HG02981 (cell line): Measurements from ENCODE around the gene ZGPAT.

Experiments
- ATAC-seq: cut with Tn5 transposase; IDR thresholded peaks from one replicate; pipeline ENCODE4 v1.9.1; 2021; ENCODE audit warnings: mild to moderate bottlenecking, moderate library complexity; ENCODE audit not compliant: unreplicated experiment

ZGPAT gene

DNA sequence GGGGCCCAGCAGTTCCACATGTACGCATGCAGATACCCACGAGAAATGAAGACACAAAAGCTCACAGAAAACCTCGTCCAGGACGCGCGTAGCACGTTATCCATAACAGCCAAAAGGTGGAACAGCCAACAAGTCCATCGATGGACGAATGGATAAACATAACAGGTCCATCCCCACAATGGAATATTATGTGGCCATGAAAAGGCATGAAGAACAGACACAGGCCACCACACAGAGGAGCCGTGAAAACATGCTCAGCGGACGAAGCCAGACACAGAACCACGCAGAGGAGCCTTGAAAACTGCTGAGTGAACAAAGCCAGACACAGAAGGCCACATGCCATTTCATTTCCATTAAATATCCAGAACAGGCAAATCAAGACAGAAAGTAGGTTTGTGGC is 69.8 kb downstream of the ZGPAT start:
- ATAC-seq = no peak

DNA sequence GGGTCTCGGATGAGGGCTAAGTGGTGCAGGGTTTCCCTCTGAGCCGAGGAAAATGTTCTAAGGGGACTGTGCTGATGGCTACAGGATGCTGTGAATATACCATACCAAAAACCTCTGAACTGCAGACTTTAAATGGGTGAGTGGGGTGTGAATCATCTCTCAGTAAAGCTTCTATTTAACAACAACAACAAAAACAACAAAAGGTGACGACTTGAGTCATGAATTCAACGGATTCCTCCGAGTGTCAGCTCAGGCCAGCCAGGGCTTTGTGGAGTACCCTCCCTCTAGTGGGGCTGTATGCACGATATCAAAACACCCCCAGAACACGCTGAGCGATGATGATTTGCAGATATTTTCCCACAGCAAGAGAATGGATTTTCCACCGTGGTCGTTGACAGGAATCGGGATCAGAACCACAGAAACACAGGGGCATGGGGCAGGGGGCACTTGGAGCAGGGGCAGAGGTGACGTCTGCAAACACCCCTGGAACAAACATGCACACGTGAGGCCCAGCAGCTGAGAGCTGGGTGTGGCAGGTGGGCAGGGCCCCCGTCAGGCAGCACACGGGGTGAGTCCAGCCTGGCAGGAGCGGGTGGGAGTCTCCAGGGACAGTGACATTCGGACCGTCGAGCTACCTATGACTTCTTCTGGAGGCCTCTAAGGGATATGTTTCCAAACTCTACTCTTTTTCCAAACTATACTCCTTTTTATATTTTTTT is 70.4 kb downstream of the ZGPAT start:
- no peak for ATAC-seq

DNA sequence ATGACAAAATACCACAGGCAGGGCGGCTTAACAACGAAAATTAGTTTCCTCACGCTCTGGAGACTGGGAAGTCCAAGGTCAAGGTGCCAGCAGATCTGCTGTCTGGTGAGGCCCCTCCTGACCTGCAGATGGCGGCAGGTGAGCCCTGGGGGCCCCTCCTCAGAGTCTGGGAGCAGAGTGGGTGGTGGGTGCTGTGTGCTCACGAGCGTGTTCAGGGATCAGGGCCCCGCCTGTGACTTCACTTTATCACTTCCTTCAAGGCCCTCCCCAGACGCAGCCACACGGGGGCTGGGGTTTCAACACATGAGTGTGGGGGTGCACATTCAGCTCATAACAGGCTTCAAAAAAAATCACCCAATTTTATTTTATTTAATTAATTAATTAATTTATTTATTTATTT is 71.0 kb downstream of the ZGPAT start:
- no peak for ATAC-seq

DNA sequence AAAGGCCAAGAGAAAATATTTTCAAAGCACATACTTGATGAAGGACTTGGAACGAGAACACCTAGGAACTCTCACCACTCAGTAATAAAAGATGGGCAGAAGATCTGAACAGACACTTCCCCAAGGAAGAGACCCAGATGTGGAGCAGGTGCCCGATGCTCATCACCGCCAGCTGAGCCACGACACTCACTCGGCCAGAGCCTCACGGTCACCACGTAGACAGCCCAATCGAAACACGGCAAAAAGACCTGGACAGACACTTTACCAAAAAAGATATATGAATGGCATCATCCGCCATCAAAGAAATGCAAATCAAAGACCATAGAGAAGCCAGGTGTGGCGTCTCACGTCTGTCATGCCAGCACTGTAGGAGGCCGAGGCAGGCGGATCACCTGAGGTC is 73.3 kb downstream of the ZGPAT start:
- no peak for ATAC-seq

DNA sequence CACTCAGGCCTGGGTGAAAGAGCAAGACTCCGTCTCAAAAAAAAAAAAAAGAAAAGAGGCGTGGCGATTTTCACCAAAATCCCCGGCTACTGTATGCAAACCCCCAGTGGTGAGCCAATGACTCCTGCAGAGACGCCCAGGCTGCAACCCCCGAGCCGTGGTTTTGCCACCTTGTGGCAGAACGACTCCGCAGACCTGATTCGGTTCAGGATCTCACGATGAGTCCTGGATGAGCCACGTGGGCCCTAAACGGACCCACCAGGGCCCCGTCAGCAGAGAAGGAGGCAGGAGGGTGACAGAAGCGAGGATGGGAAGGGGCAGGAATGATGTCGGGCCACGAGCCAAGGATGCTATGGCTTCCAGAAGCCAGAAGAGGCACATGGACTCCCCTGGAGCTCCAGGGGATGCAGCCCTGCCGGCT is 74.2 kb downstream of the ZGPAT start:
- no peak for ATAC-seq

DNA sequence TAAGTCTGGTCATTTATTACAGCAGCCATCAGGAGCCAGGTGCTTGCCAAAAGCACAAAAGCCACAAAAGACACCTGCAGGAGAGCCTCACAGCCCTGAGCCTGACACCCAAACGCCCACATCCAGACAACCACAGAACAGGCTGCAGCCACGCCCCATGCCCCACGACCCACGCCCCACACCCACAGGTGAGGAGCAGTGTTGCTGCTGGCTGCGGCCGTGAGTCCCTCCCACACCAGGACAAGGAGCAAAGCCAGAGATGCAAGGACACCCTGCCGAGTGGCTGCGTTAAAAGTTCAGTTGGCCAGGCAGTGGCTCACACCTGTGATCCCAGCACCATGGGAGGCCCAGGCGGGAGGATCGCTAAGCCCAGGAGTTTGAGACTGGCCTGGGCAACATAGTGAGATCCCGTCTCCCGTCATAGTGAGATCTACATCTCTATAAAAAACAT is 74.7 kb downstream of the ZGPAT start:
- ATAC-seq = no peak

DNA sequence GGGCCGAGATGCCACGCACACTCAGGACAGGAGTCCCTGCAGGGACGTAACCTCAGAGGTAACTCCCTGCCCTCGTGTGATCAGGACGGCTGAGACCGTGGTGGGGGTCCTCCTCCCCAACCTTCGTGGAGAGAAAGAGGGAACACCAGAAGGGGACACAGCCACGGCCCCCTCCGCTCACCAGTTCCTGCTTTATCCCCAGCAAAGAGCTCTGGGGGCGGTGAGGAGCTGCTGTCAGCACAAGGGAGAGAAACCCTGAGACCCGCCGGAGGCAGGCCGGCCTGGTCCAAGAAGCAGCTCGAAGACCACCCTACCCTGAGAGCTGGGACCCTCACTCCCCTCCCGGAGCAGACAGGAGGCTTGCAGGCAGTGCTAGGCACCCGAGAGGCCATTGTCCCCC is 76.1 kb downstream of the ZGPAT start:
- no peak for ATAC-seq

DNA sequence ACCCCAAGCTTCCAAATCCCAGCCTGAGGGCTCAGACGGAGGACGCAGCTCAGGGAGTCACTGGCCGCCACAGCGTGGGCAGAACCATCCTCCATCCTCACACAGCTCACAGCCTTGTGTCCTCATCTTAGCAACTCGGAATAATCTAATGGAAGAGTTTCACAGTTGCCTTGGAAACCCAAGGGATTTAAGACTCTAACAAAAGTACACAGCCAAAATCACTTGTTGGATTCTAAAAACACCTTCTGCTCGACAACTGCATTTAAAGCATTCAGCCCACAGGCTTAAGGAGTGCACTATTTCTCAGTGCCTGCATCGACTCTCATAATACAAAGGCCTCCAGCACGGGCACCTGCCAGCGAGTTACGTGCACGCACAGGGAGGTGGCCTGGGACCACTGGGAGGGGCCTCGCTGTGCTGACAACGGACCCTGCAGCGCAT is 77.9 kb downstream of the ZGPAT start:
- no peak for ATAC-seq
